IPS-NIHi11 (cell line): Measurements from ENCODE around the gene TEKT1.

Experiments used
- DNase-seq: peaks from one replicate; pipeline ENCODE4 v3.0.0; 2012; ENCODE audit warnings: mixed read lengths, low spot score

Gene TEKT1

GRCh38 chr17:6757747-6758146, 73.8 kb downstream of the TEKT1 start:
- no peak for DNase-seq

GRCh38 chr17:6756425-6757031, 75.0 kb downstream of the TEKT1 start:
- DNase-seq: no peak

GRCh38 chr17:6755731-6756184, 75.8 kb downstream of the TEKT1 start, which contains the start of gene XAF1:
Gene XAF1, plus strand, starts transcription at chr17:6756046. Its CDS starts 33 bp downstream, at chr17:6756079.
- no peak for DNase-seq

- no peak for DNase-seq
Observed at GRCh38 chr17:6755281-6755680, 76.2 kb downstream of the TEKT1 start.

GRCh38 chr17:6753546-6753945, 78.0 kb downstream of the TEKT1 start:
- no peak for DNase-seq

- peak; percentile 46 for DNase-seq
Observed at GRCh38 chr17:6753006-6753445, 78.5 kb downstream of the TEKT1 start.

- peak; percentile 22 for DNase-seq
Observed at GRCh38 chr17:6752068-6752909, 79.2 kb downstream of the TEKT1 start.

- DNase-seq: no peak
Observed at GRCh38 chr17:6749519-6749918, 82.0 kb downstream of the TEKT1 start.

GRCh38 chr17:6748617-6749016, 82.9 kb downstream of the TEKT1 start:
- no peak for DNase-seq
